Activated CD8-positive, alpha-beta memory T cell treated with anti-CD3 and anti-CD28 coated beads, Interleukin-2, amount 50 U/mL, for 24 hours (primary cell): ENCODE results near the gene SLC1A2.

Source experiments
- DNase-seq: peaks from one replicate; pipeline ENCODE4 v3.0.0-alpha.2; 2020; ENCODE audit errors: extremely low read depth

Gene SLC1A2

DNA sequence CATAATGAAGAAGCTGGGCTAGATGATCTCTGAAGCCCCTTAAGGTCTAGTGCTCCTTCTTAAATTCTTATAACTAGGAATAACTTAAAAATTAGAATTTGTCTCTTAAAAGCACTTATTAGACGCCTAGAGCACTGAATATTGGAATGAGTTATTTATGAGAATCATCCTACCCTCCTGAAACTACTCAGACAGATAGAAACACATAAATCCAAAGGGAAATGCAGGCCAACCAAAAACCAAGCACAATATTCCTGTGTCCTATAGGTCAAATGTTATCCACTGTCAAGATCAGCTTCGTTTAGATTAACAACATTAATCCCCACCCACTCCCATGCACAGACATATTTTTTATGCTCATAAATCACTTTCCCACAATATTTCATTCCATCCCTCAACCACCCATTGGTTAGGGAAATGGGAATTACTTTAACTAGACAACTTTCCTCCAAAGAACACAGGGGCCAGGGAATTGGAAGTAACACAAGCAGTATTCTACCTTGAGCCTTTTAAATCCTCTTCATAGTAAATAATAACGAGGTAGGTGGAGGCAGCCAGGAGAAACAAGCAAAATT, 193.3 kb downstream of the SLC1A2 start:
- DNase-seq, result no peak

DNA sequence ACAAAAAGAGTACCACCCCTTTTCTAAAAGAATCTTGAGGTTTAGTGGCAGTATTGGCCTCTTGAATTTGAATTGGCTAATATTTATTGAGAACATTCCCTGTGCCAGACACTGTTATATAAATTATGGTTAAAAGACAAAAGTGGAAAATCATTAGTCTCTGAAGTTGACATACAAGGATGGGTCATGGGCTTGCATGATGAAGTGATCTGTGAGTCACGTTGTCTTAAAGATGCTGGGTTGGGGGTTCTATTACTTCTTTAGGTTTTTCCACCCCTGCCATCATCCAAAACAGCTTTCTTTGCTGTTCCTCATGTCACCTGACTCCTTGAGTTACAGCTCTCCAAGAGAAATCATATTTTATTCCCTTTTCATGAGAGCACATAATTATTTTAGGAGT, 195.4 kb downstream of the SLC1A2 start:
- DNase-seq, result no peak

DNA sequence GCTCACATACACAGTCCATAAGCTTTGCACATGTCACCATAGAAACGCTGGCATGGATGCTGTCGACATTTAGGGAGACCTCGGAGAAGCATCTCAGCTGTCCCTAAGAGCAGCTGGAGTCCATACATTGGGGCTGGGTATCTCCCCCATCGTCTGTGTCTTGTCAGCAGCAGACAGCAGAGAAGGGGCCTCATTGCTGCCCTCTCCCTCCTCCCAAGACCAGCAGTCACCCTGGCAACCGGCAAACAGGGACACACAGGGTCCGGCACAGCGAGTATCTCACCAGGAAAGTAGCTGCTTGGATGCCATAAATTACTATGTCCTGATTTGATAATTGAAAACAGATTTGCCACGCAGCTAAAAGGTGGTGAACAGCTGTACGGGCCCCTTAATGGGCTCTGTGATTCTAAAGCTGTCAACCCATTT, 196.0 kb downstream of the SLC1A2 start:
- DNase-seq, result no peak

DNA sequence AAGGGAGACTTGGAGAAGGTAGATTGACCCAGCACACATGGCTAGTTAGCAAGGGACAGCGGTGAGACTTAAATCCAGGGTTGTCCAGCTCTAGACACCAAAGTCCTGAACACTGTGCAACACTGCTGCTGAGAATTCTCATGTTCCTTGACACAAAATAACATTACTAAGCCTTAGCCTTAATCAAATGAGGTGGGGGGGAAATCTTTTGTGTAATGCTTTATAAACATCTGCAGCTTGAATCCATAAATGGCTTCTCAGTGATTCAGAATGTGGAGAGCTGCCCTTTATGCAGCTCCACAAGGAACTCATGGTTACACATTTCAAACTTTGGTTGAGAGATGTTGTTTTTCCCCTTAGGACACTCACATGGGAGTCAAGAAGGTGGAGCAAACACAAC, 200.4 kb downstream of the SLC1A2 start:
- DNase-seq, result no peak

DNA sequence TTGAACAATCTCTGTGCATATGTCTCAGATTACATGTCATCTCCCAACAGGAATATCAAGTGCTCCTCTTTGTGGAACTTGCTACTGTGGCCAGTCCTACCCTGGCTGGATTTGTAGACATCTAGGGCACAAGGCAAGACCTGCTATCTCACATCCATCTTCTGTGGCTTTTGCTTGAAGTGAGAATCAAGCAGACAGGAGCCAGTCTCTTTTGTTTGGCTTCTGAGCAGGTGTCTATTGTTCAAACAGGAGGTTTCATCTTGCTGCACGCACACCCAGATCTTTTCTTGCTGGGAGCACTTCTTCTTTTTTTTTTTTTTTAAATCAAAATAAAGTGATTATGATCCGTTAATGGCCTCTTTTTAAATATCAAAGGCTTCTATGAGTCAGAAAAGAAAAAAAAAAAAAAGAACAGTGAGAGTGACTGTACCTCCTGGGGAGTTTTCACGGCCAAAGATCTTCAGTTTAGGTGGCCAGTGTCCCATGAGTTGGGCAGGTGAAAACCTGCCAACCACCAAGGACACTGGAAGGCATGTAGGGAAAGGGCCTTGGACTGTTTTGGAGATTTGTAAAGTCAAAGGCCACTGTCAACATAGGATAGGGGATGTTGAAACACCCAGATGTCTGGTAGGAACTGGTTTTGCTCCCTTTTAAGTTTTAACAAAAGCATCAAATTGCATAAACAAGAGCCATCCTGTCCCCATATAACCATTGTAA, 202.2 kb downstream of the SLC1A2 start:
- DNase-seq, result no peak

DNA sequence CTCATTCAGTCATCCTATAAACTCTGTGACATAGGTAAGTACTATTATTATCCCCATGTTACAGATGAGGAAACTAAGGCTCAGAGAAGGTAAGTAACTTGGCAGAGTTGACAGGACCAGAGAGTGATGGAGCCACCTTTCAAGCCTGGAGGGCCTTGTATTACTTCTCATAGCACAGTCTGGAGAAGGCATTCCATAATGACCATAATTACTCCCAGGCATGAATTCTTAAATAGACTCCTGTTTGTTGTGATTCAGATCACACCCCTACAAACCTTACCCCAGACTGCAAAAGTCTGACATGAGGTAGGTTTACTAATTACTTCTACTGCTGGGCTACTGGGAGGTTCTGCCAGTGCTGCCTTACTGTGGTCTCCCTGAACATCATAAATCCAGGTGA, 203.4 kb downstream of the SLC1A2 start:
- no peak for DNase-seq

DNA sequence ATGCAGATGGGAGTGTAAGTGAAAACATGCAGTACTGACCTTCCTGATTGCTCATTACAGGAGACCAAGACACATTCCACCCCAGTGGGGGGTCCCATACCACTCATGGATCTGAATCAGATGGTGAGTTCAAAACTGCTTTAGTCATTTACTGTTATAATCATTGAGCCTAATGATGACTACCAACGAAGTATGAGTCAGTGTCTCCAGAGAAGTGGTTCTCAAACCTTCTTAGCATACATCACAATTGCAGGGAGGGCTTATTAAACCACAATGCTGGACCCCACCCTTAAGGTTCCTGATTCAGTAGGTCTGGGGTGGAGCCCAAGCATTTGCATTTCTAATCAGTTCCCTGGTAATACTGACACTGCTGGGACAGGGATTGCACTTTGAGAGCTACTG, 204.6 kb downstream of the SLC1A2 start:
- peak; percentile 28 for DNase-seq

DNA sequence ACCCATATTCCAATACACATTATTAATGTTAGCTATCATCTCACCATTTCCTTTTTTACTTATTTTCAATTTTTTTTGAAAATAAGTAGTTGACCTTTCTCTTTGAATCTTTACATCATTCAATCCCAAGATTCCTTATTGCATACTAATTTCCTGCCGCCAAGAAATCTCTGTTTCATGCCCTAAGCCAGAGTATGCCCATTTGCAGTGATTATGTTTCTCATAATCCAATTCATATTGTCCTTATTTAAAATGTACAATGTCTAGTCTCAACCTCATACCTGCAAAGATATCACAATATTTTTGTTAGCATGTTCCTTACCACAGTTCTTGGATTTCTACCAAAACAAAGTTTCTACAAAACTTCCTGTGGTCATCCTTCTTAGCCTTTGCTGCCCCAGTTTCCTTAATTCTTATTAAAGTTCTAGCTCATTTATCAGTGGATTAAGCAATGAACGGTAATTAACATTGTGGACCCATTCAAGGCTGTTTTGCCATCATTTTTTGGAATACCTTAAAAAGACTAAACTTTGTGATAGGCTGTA, 205.1 kb downstream of the SLC1A2 start:
- no peak for DNase-seq

DNA sequence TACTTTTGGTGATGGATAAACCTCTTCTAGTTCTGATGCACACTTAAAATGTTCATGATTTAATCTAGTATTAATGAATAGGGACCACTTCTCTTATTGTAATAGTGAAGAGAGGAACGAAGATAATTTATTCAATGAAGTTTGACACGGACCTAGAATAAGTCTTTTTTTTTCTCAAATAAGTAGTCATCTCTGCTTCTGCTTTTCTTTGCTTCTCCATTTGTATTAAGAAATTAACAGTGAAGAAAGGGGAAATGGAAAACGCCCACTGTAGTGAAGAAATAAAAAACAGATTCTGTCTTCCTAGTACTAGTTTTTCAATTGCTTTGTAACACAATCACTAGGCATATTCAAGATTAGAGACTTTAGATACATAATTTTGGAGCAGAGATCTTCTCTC, 207.4 kb downstream of the SLC1A2 start:
- DNase-seq, result no peak

DNA sequence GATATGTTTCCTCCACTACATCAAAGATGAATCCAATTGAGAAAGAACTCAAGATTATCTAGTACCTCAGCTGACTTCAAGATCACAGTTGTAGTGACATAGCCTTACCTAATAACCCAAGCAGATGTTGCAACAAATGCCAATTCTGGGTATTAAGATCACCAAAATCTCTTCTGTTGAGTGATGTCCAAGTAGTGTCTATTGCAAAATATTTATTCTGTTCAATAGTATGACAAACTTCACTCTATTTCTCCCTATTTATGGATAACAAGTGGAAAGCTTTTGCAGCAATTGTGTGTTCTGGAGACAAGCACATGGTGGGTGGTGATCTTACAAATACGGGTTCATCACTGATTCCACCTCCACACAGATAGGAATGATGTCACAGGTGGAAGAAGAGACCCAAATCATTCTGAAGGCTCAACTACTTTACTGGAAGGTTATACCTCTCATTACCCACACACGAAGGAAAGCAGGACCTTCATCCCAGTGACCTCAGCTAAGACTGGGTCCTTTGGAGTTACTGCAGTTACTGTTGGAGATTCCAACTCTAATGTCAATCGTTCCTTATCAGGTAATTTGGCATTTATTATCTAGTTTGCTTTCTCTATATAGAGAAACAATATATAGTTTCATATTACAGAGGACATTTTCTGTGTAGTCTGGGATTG, 208.3 kb downstream of the SLC1A2 start:
- no peak for DNase-seq

DNA sequence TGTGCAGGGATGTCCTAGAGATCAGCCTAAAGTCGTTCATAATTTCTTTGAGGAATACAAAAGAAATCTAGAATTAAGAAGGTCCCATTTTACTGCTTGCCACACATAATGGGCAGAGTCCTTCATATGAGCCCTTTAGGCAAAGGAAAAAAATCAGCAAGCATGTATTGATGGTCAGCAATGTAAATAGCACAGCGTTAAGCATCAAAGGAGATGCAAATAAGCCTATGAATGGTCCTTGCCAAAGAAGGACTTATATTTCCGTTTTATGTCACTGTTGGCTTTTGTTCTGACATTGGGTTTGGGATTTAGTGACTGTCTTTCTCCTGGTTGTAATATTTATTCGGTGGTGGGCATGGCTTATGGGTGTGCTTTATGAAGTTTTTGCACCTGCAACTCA, 210.6 kb downstream of the SLC1A2 start:
- DNase-seq, result no peak

DNA sequence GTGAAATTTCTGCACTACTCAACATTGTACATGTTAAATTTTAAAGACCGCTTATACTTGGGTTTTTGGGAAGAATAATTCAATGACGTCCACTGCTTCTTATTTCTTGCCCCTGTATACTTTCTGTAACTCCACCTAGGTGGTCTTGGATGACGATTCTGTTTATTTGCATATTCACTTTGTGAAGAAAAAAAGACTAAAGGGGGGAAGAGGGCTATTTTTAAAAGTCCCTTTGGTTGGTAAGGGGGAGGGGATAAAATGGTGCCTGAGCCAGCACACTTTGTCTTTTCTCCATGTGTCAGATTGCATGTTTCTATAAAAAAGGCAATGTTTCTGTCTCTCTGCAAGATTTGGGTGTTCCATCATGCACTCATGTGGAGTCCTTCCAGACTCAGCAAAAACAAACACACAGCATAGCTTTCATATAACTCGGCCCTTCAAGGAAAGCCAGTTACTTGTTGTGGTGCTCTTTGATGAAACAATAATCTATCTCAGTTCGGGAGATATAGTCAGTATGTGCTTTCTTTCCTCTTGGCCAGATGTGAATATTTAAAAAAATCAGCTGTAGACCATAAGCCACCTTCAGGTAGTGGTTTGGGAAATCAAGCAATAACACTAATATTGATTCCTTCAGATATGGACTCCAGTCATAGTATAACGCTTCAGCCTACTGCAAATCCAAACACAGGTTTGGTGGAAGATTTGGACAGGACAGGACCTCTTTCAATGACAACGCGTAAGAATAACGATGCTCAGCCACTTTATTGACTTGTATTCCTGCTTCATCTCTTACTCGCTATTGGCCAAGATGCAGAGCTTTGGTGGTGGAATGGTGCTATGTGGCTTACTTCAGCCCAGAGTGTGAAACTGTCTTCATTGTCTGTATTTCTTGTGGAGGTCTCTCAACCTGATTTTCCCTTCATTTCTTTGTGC, 211.6 kb downstream of the SLC1A2 start:
- no peak for DNase-seq

DNA sequence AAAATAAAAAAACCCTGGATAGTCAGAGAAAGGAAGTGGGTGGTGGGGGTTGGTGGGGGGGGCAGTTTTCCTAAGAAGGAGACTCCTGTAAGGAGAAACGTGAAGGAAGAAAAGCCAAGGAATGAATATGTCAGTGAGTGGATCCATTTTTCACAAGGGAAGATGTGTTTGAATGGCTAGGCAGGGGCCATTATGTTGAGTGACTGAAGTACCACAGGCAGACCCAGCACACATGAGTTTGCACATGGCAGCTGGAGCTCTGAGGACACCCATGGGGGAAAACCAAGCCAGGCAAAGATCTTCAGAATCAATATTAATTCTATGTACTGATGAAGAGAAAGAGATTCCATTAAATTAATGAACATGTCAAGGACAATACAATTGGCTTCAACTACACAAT, 212.7 kb downstream of the SLC1A2 start:
- DNase-seq, result no peak

DNA sequence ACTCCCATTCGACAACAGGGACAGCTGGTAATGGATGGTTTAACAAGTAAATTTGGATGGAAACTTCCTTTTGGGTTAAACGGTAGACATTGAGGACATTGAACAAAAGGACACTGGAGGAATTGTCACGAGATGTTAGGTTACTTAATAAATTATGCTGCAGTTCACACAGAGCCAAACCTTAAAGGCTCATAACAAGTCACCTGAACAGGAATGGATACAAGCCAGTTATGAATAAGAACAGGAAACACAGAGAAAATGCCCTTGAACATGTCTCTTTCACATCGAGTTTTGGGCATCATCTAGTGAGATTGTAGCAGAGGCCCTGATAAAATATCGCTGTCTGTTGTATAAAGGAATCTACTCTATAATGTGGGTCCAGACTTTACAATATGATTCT, 214.7 kb downstream of the SLC1A2 start:
- no peak for DNase-seq
